ENCODE measurements around the gene UBE2L3.
A peak's percentile ranks its signal among the peaks of the same experiment; 100 is the strongest.

The UBE2L3 gene

DNA sequence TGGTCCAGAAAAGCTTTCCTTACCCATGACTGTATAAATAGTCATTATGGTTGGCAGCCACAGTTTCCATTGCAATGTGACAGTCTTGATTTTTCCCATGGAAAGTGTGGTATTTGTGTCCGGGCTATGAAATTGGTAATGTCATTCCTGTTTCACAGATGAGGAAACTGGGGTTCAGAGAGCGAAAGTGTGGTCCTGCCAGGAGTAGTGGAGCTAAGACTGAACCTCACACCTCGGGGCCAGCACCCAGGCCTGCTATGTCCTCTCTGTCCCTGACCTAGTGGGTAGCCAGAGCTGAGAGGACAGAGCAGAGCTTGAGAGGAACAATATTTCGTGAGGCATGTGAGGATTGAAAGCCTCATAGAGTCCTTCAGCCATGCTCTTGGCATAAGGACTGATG is 63.5 kb downstream of the UBE2L3 start:
- H3K4me1 ChIP-seq (ENCODE audit: control insufficient read depth, insufficient read depth, low read length): no peaks in the 10 kb centered on the region
- no peak overlapping the region for H3K4me3 ChIP-seq (ENCODE audit: low read depth, low read length)
- no peaks in the 10 kb centered on the region for H3K9me3 ChIP-seq (ENCODE audit: control insufficient read depth, insufficient read depth, low read depth, low read length)
- peaks cover 0 to 28% of the 10 kb centered on the region in 2 experiments; a peak in 1 of 3 replicates for H3K36me3 ChIP-seq (ENCODE audit: control insufficient read depth in 2 of 2, insufficient read depth in 1 of 2, low read length in 2 of 2)
- POLR2A ChIA-PET: interaction anchor here (0.7 to 2.6 kb wide), 4 partner anchors 11 to 590 kb away, joined by 3 to 24 read pairs (median 6); partner anchors contain the start of gene SDF2L1
- H3K27ac ChIP-seq (ENCODE audit: extremely low read depth, low read depth, low read length): no peak overlapping the region
- no peak for TF ChIP-seq ZNF791 (tag by site-specific recombination; IDR thresholded peaks at IDR 0.05)
- no peak for TF ChIP-seq ZSCAN16 (tag by site-specific recombination; IDR thresholded peaks at IDR 0.05)
- no peak for TF ChIP-seq ZNF423 (tag by site-specific recombination; IDR thresholded peaks at IDR 0.05)
- TF ChIP-seq ZNF138 (tag by site-specific recombination; IDR thresholded peaks at IDR 0.05; ENCODE audit: borderline replicate concordance): no peak
- TF ChIP-seq, protein P1, sequence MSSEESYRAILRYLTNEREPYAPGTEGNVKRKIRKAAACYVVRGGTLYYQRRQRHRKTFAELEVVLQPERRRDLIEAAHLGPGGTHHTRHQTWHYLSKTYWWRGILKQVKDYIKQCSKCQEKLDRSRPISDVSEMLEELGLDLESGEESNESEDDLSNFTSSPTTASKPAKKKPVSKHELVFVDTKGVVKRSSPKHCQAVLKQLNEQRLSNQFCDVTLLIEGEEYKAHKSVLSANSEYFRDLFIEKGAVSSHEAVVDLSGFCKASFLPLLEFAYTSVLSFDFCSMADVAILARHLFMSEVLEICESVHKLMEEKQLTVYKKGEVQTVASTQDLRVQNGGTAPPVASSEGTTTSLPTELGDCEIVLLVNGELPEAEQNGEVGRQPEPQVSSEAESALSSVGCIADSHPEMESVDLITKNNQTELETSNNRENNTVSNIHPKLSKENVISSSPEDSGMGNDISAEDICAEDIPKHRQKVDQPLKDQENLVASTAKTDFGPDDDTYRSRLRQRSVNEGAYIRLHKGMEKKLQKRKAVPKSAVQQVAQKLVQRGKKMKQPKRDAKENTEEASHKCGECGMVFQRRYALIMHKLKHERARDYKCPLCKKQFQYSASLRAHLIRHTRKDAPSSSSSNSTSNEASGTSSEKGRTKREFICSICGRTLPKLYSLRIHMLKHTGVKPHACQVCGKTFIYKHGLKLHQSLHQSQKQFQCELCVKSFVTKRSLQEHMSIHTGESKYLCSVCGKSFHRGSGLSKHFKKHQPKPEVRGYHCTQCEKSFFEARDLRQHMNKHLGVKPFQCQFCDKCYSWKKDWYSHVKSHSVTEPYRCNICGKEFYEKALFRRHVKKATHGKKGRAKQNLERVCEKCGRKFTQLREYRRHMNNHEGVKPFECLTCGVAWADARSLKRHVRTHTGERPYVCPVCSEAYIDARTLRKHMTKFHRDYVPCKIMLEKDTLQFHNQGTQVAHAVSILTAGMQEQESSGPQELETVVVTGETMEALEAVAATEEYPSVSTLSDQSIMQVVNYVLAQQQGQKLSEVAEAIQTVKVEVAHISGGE (tag by site-specific recombination; conservative IDR thresholded peaks at IDR 0.05; ENCODE audit: low read depth): no peak
- no peak for TF ChIP-seq ZNF654 (tag by site-specific recombination; IDR thresholded peaks at IDR 0.05; ENCODE audit: low read depth)
- CTCF ChIA-PET: interaction anchor here (1.0 to 5.1 kb wide), 7 partner anchors 8 to 56 kb away, joined by 3 to 109 read pairs (median 9); partner anchors contain the start of gene SDF2L1

DNA sequence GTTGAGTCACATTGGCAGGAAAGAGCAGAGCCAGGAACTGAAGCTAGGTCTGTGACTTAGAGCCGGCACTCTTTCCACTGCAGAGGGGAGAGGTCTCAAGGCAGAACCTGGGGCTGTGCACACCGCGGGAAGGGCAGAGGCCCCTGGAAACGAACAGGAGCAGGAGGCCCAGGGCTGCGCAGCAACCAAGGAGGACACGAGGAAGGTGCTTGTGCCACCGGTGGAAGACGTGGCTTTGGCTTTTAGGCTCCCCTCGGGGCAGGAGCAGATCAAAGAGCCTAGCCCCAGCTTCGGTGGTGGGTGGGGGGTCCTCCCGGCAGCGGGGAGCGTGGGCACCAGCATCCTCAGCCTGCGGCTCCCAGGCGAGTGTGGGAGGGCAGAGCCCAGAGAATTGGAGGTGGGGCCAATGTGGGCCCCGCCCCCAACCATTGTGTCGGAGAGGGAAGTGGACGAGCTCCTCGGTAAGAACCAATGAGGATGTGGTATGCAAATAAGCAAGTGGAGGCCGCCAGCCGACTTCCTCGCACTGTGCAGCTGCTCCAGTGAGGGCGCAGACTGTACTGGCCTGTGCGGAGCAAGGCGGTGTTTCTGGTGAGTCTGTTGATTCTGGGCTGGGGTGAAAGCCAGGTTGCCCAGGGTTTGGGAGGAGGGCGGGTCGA is 64.9 kb downstream of the UBE2L3 start, which contains the start of gene CCDC116:
TSS of gene CCDC116 (plus strand) at position 524 of the 659 bp plus-strand sequence. CDS start 422 bp downstream, outside the sequence.
- CTCF ChIA-PET: interaction anchor here (1.0 to 4.0 kb wide), 3 partner anchors 10 to 20 kb away, joined by 3 to 109 read pairs (median 4); partner anchors contain the start of gene SDF2L1
- H3K27ac ChIP-seq (ENCODE audit: extremely low read depth, low read depth, low read length): no peak within 1 kb of the TSS

DNA sequence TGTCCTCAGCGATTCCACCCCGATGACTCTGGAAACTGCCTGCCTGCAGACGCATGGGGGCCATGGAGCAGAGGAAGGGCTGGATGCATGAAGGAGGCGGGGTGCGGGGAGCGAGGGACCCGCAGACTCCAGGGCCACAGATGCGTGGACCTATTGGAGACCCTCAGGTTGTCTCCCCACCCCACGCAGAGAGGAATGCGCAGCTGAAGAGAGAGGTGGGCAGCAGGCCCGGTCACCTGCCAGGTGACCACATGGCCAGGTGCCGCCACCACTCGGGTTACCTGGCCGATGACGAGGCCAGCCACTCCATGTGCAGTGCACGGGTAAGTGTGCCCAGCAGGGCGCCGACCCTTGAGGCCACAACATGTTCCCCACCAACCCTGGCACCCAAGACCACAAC is 65.4 kb downstream of the UBE2L3 start:
- ChIA-PET CTCF (interaction anchor here (1.0 to 1.8 kb wide), 3 partner anchors 10 to 19 kb away, joined by 3 to 6 read pairs (median 4); no protein-coding TSS in a partner anchor), POLR2A (interaction anchor here (2.6 kb wide), 1 partner anchor 9 kb away, joined by 24 read pairs; the partner anchor contains the start of gene SDF2L1)
- H3K36me3 ChIP-seq (ENCODE audit: control insufficient read depth in 2 of 2, insufficient read depth in 1 of 2, low read length in 2 of 2): peaks cover 0 to 11% of the 10 kb centered on the region in 2 experiments; a peak in 1 of 3 replicates
- H3K27ac ChIP-seq (ENCODE audit: extremely low read depth, low read depth, low read length): no peak overlapping the region
- H3K4me1 ChIP-seq (ENCODE audit: control insufficient read depth, insufficient read depth, low read length): no peaks in the 10 kb centered on the region
- no peaks in the 10 kb centered on the region for H3K9me3 ChIP-seq (ENCODE audit: control insufficient read depth, insufficient read depth, low read depth, low read length)
- H3K4me3 ChIP-seq (ENCODE audit: low read depth, low read length): no peak overlapping the region
- no peak for TF ChIP-seq ZNF391 (tag by site-specific recombination; IDR thresholded peaks at IDR 0.05; ENCODE audit: borderline replicate concordance, low read depth)
- TF ChIP-seq, protein P2, sequence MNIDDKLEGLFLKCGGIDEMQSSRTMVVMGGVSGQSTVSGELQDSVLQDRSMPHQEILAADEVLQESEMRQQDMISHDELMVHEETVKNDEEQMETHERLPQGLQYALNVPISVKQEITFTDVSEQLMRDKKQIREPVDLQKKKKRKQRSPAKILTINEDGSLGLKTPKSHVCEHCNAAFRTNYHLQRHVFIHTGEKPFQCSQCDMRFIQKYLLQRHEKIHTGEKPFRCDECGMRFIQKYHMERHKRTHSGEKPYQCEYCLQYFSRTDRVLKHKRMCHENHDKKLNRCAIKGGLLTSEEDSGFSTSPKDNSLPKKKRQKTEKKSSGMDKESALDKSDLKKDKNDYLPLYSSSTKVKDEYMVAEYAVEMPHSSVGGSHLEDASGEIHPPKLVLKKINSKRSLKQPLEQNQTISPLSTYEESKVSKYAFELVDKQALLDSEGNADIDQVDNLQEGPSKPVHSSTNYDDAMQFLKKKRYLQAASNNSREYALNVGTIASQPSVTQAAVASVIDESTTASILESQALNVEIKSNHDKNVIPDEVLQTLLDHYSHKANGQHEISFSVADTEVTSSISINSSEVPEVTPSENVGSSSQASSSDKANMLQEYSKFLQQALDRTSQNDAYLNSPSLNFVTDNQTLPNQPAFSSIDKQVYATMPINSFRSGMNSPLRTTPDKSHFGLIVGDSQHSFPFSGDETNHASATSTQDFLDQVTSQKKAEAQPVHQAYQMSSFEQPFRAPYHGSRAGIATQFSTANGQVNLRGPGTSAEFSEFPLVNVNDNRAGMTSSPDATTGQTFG (tag by site-specific recombination; IDR thresholded peaks at IDR 0.05; ENCODE audit: borderline replicate concordance): no peak
- TF ChIP-seq, protein P3, sequence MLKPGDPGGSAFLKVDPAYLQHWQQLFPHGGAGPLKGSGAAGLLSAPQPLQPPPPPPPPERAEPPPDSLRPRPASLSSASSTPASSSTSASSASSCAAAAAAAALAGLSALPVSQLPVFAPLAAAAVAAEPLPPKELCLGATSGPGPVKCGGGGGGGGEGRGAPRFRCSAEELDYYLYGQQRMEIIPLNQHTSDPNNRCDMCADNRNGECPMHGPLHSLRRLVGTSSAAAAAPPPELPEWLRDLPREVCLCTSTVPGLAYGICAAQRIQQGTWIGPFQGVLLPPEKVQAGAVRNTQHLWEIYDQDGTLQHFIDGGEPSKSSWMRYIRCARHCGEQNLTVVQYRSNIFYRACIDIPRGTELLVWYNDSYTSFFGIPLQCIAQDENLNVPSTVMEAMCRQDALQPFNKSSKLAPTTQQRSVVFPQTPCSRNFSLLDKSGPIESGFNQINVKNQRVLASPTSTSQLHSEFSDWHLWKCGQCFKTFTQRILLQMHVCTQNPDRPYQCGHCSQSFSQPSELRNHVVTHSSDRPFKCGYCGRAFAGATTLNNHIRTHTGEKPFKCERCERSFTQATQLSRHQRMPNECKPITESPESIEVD (tag by site-specific recombination; IDR thresholded peaks at IDR 0.05): no peak
- no peak for TF ChIP-seq ZNF530 (tag by site-specific recombination; IDR thresholded peaks at IDR 0.05; ENCODE audit: low read depth)
- no peak for TF ChIP-seq ZNF433 (tag by site-specific recombination; IDR thresholded peaks at IDR 0.05; ENCODE audit: low read depth)
- TF ChIP-seq ZNF747 (tag by site-specific recombination; IDR thresholded peaks at IDR 0.05): no peak

More for the DNA sequence above, 64.9 kb downstream of the UBE2L3 start, which contains the start of gene CCDC116:
- TF ChIP-seq, protein P4, sequence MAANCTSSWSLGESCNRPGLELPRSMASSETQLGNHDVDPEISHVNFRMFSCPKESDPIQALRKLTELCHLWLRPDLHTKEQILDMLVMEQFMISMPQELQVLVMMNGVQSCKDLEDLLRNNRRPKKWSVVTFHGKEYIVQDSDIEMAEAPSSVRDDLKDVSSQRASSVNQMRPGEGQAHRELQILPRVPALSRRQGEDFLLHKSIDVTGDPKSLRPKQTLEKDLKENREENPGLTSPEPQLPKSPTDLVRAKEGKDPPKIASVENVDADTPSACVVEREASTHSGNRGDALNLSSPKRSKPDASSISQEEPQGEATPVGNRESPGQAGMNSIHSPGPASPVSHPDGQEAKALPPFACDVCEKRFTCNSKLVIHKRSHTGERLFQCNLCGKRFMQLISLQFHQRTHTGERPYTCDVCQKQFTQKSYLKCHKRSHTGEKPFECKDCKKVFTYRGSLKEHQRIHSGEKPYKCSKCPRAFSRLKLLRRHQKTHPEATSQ (tag by site-specific recombination; IDR thresholded peaks at IDR 0.05): no peak
- TF ChIP-seq ZFHX2 (tag by site-specific recombination; conservative IDR thresholded peaks at IDR 0.05) (peak; percentile 68), SP2 (tag by site-specific recombination; IDR thresholded peaks at IDR 0.05) (peak; percentile 24; the same call in 1 of the 2 replicates), EGR2 (tag by site-specific recombination; IDR thresholded peaks at IDR 0.05; ENCODE audit: low read depth) (peak; percentile 62)
- TF ChIP-seq, protein P5, sequence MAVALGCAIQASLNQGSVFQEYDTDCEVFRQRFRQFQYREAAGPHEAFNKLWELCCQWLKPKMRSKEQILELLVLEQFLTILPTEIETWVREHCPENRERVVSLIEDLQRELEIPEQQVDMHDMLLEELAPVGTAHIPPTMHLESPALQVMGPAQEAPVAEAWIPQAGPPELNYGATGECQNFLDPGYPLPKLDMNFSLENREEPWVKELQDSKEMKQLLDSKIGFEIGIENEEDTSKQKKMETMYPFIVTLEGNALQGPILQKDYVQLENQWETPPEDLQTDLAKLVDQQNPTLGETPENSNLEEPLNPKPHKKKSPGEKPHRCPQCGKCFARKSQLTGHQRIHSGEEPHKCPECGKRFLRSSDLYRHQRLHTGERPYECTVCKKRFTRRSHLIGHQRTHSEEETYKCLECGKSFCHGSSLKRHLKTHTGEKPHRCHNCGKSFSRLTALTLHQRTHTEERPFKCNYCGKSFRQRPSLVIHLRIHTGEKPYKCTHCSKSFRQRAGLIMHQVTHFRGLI (tag by site-specific recombination; IDR thresholded peaks at IDR 0.05): no peak
- Histone ChIP-seq H3K4me3 (ENCODE audit: low read depth, low read length) (no peak within 1 kb of the TSS), H3K36me3 (ENCODE audit: control insufficient read depth in 2 of 2, insufficient read depth in 1 of 2, low read length in 2 of 2) (peaks cover 0 to 16% of the 10 kb centered on the region in 2 experiments; a peak in 1 of 3 replicates), H3K9me3 (ENCODE audit: control insufficient read depth, insufficient read depth, low read depth, low read length) (no peaks in the 10 kb centered on the region), H3K4me1 (ENCODE audit: control insufficient read depth, insufficient read depth, low read length) (no peaks in the 10 kb centered on the region)
- POLR2A ChIA-PET: interaction anchor here (1.5 to 2.6 kb wide), 2 partner anchors 10 to 14 kb away, joined by 3 to 24 read pairs; partner anchors contain the start of gene SDF2L1

Data from HEK293 (cell line).